A673 (cell line): Measurements from ENCODE around the gene CEP112. TPM values are rescaled to one million over a fixed set of nuclear protein-coding genes. Genes with fewer than 3 reads are reported as not detected.

Experiments used
- BruUV-seq: library from RNA; stranded (reverse); fragments of 400-500 nt; replicated peaks from 2 replicates; lab custom pipeline; 2021; lab: Mats Ljungman, UMichigan
- CTCF ChIA-PET: fragments of 300-600 bp; sonication (Branson Sonifier 250); formaldehyde crosslinking; loops from one replicate; lab custom pipeline; 2022; ENCODE audit warnings: antibody characterized with exemption; lab: Charles Lee
- POLR2A ChIA-PET: fragments of 300-600 bp; sonication (Branson Sonifier 250); formaldehyde crosslinking; loops from one replicate; lab custom pipeline; 2022; ENCODE audit warnings: antibody characterized with exemption; ENCODE audit not compliant: low non-redundant PET; lab: Charles Lee
- DNase-seq: peaks from one replicate; pipeline ENCODE4 v3.0.0-alpha.2; 2015; ENCODE audit warnings: low spot score
- H3K27ac ChIP-seq: fragments of 200-600 bp; sonication (generic); 2 replicates; pipeline ENCODE4 v1.5.1; 2016; ENCODE audit warnings: mixed run types, low read depth, mild to moderate bottlenecking, mixed read lengths, antibody characterized with exemption, low read length; ENCODE audit not compliant: poor library complexity, severe bottlenecking
- H3K27me3 ChIP-seq: fragments of 200-600 bp; sonication (generic); replicated peaks from 2 replicates; pipeline ENCODE4 v1.6.1; 2017; ENCODE audit warnings: mixed run types, low read depth, mild to moderate bottlenecking, mixed read lengths, antibody characterized with exemption, low read length; ENCODE audit not compliant: insufficient read depth, poor library complexity
- H3K36me3 ChIP-seq: fragments of 200-600 bp; sonication (generic); 2 replicates; pipeline ENCODE4 v1.6.1; 2016; ENCODE audit warnings: mixed run types, mild to moderate bottlenecking, mixed read lengths, antibody characterized with exemption, low read length; ENCODE audit not compliant: insufficient read depth, poor library complexity, severe bottlenecking
- H3K4me1 ChIP-seq: fragments of 200-600 bp; sonication (generic); 2 replicates; pipeline ENCODE4 v1.6.1; 2017; ENCODE audit warnings: mixed run types, mild to moderate bottlenecking, mixed read lengths, antibody characterized with exemption, low read length; ENCODE audit not compliant: insufficient read depth, poor library complexity, severe bottlenecking
- H3K4me3 ChIP-seq: fragments of 200-600 bp; sonication (generic); 2 replicates; pipeline ENCODE4 v1.5.1; 2016; ENCODE audit warnings: low read depth, mixed run types, mild to moderate bottlenecking, mixed read lengths, low read length; ENCODE audit not compliant: poor library complexity, severe bottlenecking
- H3K9me3 ChIP-seq: fragments of 200-600 bp; sonication (generic); 2 replicates; pipeline ENCODE4 v1.6.1; 2016; ENCODE audit warnings: mixed run types, low read depth, mild to moderate bottlenecking, mixed read lengths, antibody characterized with exemption, low read length; ENCODE audit not compliant: poor library complexity, severe bottlenecking
- EZH2 ChIP-seq: fragments of 200-600 bp; sonication (generic); IDR thresholded peaks from 2 replicates; pipeline ENCODE4 v1.6.1; 2017; ENCODE audit warnings: borderline replicate concordance, low read depth, mild to moderate bottlenecking, mixed read lengths, antibody characterized with exemption, low read length; ENCODE audit not compliant: poor library complexity, severe bottlenecking
- intact Hi-C: fragments of 100-400 bp; cut with micrococcal nuclease; formaldehyde crosslinking; loops from one replicate; pipeline ENCODE4 v1.10.0; 2022; ENCODE audit not compliant: unreplicated experiment
- total RNA-seq: library from RNA; stranded (reverse); gene quantifications from 2 replicates; pipeline ENCODE4 v1.2.3, GENCODE V29; 2021
- TF ChIP-seq, protein P1 (sequence below): fragments of 300-800, 200-600 bp; sonication (generic); conservative IDR thresholded peaks from 2 replicates; pipeline ENCODE4 v1.5.1; 2017; ENCODE audit warnings: low read depth, mild to moderate bottlenecking, antibody characterized with exemption, low read length, moderate library complexity, mixed read lengths

The CEP112 gene
- total RNA-seq, 1 experiment from 2014 or later, result 27.2 TPM

DNA sequence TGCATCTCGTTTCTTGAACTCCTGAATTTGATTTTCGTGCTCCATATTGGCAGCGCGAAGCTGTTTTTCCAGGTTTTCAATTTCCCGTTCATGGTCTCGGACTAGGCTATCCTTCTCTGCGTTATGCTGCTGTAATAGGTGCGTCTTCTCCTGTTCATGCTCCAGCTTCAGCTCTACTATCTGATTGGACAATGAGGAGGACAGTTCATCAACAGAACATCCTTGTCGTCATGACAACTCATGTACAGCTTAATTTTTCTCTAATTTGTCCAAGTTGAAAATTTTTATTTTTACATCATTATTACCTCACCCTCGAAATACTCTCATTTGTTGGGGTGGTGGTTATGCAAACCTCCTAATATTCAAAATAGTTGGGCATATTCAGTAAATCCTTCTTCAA, 289.8 kb downstream of the CEP112 start:
- no peaks in the 10 kb centered on the region for H3K27me3 ChIP-seq
- TF ChIP-seq, protein P1, sequence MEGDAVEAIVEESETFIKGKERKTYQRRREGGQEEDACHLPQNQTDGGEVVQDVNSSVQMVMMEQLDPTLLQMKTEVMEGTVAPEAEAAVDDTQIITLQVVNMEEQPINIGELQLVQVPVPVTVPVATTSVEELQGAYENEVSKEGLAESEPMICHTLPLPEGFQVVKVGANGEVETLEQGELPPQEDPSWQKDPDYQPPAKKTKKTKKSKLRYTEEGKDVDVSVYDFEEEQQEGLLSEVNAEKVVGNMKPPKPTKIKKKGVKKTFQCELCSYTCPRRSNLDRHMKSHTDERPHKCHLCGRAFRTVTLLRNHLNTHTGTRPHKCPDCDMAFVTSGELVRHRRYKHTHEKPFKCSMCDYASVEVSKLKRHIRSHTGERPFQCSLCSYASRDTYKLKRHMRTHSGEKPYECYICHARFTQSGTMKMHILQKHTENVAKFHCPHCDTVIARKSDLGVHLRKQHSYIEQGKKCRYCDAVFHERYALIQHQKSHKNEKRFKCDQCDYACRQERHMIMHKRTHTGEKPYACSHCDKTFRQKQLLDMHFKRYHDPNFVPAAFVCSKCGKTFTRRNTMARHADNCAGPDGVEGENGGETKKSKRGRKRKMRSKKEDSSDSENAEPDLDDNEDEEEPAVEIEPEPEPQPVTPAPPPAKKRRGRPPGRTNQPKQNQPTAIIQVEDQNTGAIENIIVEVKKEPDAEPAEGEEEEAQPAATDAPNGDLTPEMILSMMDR, result no peak
- no peak for TF ChIP-seq EZH2
- CTCF ChIA-PET, result interaction anchor here (0.5 kb wide), 1 partner anchor 640 kb away, joined by 3 read pairs; no protein-coding TSS in a partner anchor
- DNase-seq, result no peak
- POLR2A ChIA-PET, result no interaction called here
- intact Hi-C loops, result no loop called here
- no TSS peak for BruUV-seq
- H3K36me3 ChIP-seq, result no peaks in the 10 kb centered on the region
- no peak overlapping the region for H3K27ac ChIP-seq
- H3K9me3 ChIP-seq, result no peaks in the 10 kb centered on the region
- H3K4me1 ChIP-seq, result no peaks in the 10 kb centered on the region
- no peak overlapping the region for H3K4me3 ChIP-seq

DNA sequence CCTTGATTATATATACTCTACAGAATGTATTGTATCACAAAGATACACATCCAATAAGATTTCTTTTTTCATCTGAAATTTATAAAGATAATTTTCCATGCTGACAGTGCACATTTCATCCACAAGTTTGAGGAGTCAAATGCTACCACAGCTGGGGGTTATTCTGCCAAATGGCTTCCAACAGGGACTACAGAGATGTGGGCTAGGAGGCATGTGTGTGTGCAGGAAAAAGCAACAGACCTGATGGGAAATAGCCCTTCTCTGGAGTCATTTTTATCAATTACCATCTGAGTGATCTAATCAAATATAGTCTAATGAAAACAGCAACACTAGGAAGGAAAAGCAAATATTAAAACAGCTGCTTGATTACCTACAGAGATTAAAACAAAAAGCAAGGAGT, 290.5 kb downstream of the CEP112 start:
- no peak overlapping the region for H3K4me3 ChIP-seq
- no peak overlapping the region for H3K27ac ChIP-seq
- ChIA-PET POLR2A (no interaction called here), CTCF (no interaction called here)
- intact Hi-C loops, result no loop called here
- no peaks in the 10 kb centered on the region for H3K4me1 ChIP-seq
- no peaks in the 10 kb centered on the region for H3K27me3 ChIP-seq
- BruUV-seq, result no TSS peak
- TF ChIP-seq, protein P1, result no peak
- no peaks in the 10 kb centered on the region for H3K36me3 ChIP-seq
- DNase-seq, result no peak
- no peaks in the 10 kb centered on the region for H3K9me3 ChIP-seq

DNA sequence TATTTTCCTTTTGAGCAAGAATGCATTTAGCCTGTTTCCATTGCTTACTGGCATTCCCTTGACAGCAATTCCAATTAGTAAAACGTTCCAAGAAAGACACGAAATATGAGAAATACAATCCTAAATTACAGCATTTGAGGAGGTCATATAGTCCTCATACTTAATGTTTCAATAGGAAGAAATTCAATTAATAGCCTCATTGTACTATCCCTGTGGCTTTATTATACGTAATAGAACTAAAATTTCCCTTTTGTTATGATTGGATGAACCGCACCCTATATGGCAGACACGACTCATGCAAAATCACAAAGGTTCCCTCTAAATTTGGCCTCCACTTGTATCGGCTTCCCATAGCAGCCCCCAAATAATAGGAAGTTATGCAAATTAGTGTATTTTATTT, 291.7 kb downstream of the CEP112 start:
- no peak for TF ChIP-seq EZH2
- TF ChIP-seq, protein P1, result no peak
- Histone ChIP-seq H3K27me3 (no peaks in the 10 kb centered on the region), H3K4me3 (no peak overlapping the region), H3K4me1 (no peaks in the 10 kb centered on the region), H3K36me3 (no peaks in the 10 kb centered on the region), H3K9me3 (no peaks in the 10 kb centered on the region), H3K27ac (no peak overlapping the region)
- CTCF ChIA-PET, result no interaction called here
- no peak for DNase-seq
- intact Hi-C loops, result no loop called here
- POLR2A ChIA-PET, result no interaction called here
- no TSS peak for BruUV-seq
